Smooth muscle cell of the brain vasculature (primary cell): Measurements from ENCODE around the gene SLC7A7.
"Not testable (repeated sequence)": the region's sequence is repeated elsewhere in the genome, so short reads cannot be mapped to it uniquely, and the experiment has no call there.

ENCODE experiments used
- DNase-seq: peaks from one replicate; pipeline ENCODE4 v3.0.0-alpha.2; 2012; ENCODE audit warnings: low read depth, low spot score

The SLC7A7 gene

DNA sequence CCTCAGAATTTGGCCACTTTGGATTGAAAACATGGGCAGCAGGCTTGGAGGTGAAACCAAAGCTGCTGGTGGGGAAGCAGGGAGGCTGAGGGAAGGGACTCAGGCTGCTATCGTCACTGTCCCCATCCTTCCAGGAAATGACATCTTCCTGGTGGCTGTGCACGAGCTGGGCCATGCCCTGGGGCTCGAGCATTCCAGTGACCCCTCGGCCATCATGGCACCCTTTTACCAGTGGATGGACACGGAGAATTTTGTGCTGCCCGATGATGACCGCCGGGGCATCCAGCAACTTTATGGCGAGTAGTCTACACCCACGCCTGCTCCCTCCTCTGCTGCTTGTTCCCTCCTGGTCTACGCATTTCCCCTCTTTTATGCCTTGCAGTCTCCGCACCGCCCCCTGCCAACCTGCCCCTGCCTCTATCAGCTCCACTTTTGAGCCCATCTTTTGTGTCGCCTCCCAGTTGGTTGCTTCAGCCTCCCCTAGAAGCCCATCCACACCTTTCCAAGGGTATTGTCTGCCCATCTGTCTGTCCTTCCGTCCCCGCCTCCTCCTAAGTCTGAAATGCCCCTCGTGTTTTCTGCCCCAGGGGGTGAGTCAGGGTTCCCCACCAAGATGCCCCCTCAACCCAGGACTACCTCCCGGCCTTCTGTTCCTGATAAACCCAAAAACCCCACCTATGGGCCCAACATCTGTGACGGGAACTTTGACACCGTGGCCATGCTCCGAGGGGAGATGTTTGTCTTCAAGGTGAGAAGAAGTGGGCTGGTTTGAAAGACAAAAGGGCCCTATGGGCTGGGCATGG, 28.1 kb upstream of the SLC7A7 start:
- DNase-seq: no peak

- DNase-seq: no peak
These were observed 27.2 kb upstream of the SLC7A7 start for GRCh38 chr14:22842211-22843122.

- no peak for DNase-seq
These were observed 26.5 kb upstream of the SLC7A7 start for GRCh38 chr14:22841769-22842168.

GRCh38 chr14:22841311-22841710, 26.1 kb upstream of the SLC7A7 start:
- DNase-seq: no peak

- no peak for DNase-seq
These were observed 24.0 kb upstream of the SLC7A7 start for GRCh38 chr14:22839159-22839779.

DNA sequence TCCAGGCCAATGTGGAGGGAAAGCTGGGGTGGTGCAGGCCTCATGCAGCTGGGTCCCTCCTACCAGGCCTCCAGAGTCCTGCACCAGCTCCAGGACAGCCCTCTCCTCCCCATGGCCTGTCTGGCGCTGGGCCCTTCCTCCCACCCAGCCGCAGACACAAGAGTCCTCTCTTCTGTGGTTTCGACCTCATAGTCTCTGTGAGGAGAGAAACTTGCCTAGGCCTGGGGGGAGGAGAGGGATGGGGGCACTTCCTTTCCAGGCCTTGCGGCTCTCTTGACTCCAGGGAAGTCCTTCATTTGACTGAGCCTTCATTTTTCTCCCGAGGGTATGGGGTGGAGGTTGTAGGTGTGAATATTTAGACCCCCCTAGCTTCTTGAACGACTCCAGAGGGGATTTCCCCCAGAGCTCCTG, 23.4 kb upstream of the SLC7A7 start:
- DNase-seq: no peak

DNA sequence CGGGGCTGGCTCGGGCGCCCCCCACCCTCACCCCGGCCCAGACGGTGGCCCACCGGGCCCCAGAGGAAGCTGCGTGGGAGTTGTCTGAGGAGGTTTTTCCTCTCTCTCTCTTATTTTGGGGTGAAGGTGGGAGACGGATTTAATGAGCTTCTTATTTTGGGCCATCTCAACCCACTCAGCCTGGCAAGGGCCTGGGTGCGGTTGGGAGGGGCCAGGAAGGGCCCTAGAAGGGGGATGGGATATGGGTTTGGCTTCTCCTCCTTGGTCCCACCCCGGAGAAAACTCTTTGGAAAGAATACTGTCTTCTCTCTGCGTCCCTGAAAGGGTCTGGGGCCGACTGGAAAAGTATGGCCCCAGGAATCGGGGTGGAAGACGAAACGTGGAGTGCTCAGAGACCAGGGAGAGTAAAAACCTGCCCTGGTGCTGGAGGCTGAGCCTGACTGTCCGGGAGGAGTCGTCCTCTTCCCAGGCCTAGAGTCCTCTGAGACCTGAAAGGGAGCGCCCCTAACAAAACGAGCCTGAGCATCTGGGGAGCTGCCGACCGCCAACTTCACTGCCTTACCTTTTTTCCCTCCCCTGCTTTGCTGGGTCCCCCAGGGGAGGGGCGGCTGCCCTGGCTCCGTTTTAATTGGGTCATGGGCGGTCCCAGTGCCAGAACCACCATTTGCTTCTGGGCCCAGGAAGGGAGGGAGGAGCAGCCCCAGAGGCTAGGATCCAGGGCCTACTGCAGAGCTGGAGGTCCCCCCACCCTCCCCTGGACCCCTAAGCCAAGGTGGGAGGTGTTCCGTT, 22.7 kb upstream of the SLC7A7 start:
- no peak for DNase-seq

DNA sequence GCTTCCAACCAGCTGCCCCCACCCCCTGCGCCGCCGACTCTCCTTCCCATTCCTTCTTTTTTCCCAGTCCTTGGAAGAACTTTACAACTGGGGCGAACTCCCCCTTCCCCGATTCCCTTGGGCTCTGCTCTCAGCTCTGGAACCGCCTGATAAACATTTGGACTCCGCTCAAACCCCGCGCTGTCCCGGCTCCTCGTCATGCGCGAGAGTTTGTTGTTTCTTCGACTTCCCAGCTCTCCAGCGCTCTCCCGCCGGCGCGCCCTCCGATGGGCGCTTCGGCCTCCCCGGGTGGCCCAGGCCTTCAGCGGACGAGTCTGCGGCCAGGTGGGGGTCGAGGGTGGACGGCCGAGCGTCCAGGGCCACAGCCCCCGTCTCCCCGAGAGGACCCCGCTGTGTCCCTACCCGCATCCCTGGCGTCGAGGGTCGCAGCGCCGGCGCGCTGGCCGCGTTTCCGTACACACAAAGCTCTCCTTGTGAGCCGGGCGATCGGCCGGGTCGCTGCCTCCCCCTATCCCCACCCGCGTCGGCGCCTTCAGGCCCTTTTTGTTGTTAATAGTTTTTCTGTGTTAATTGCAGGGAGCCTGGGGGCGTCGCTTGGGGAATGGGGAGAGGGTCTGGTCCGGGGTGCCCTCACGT, 22.0 kb upstream of the SLC7A7 start:
- DNase-seq: no peak

- DNase-seq: peak; percentile 74
These were observed 21.3 kb upstream of the SLC7A7 start, which contains the start of gene MMP14 for GRCh38 chr14:22836301-22837113. Gene MMP14 (plus strand): TSS chr14:22836585. CDS start chr14:22836818, 233 bp downstream.

- DNase-seq: no peak
These were observed 20.3 kb upstream of the SLC7A7 start for GRCh38 chr14:22835505-22835904.

DNA sequence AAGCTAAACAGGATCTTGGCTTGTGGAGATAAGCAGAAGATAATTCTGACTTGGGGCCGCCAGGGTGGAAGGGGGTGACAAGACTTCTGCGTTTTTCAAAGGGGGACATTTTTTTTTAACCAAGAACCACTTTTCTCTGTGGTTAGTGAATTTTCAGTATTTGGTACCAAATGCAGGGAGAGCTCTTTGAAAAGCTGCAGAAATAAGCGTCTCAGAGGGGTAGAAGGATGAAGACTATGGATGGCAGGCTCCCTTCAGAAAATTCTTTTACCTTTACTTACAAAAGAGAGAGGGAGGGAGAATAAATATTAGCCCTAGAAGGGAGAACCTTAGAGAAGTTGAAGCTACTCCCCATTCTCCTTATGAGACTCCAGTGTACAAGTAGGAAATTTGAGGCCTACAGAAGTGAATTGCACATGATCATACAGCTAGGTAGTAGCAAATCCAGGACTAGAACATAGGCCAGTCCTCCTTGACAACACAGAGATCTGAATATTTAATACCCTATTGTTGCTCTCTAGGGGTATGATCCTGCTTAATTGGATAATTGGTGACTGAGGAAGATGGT, 15.3 kb upstream of the SLC7A7 start:
- no peak for DNase-seq

- peak; percentile 77 for DNase-seq
These were observed 14.6 kb upstream of the SLC7A7 start, which contains the start of gene MRPL52 for GRCh38 chr14:22829661-22830442. Gene MRPL52 (plus strand): TSS chr14:22829887. CDS start chr14:22829913, 26 bp downstream.

DNA sequence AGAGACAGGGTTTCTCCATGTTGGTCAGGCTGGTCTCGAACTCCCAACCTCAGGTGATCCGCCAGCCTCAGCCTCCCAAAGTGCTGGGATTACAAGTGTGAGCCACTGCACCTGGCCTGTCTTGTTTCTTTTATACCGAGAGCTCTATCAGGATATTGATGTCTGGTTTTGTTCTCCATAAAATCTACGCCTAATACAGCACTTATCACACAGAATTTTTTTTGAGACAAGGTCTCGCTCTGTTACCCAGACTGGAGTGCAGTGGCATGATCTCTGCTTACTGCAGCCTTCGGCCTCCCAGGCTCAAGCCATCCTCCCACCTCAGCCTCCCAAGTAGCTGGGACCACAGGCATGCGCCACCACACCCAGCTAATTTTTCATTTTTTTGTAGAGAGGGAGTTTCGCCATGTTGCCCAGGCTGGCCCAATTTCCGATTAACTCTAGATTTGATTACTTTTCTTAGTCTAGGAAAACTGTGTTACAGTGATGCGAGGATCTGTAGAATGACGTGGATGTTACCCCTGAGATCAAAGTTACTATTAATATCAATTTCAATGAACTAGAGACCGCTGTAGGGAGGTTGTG, 13.9 kb upstream of the SLC7A7 start:
- not testable (repeated sequence) for DNase-seq

DNA sequence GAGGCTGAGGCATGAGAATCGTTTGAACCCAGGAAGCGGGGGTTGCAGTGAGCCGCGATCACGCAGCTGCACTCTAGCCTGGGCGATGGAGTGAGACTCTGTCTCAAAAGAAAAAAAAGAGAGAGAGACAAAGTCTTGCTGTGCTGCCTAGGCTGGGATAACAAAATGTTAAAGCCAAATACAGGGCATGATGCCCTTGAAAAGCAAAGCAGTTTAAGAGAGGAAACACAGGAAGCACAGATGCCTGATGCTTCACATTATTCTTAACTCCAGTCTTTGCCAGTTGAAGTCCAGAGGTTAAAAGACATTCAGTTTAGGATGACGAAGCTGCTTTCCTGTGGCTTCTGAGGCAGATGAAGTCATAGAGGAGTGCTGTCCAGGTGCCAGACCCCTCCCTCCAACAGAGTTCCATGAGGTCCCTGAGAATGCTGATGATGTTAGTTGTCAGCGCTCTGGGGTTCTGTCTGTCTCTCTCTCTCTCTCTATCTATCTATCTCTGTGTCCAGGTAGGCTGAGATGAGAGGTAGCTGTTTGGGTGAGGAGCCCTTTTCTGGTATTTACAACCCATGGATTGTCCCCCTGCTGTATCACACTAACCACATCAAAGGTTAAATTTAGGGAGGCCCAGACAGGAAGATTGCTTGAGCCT, 9.6 kb upstream of the SLC7A7 start:
- peak; percentile 68 for DNase-seq

GRCh38 chr14:22822571-22823098, 7.4 kb upstream of the SLC7A7 start:
- no peak for DNase-seq

- DNase-seq: no peak
These were observed 6.9 kb upstream of the SLC7A7 start for GRCh38 chr14:22822016-22822570.
